ENCODE data around the gene PANX1.

- TF ChIP-seq CTCF (IDR thresholded peaks at IDR 0.05) (no peak), FOXJ3 (CRISPR knock-in tag; IDR thresholded peaks at IDR 0.05; ENCODE audit: borderline replicate concordance) (no peak), TEAD4 (CRISPR knock-in tag; IDR thresholded peaks at IDR 0.05) (no peak), USF2 (CRISPR knock-in tag; IDR thresholded peaks at IDR 0.05) (no peak), ZNF138 (CRISPR knock-in tag; conservative IDR thresholded peaks at IDR 0.05) (no peak), GTF2I (CRISPR knock-in tag; conservative IDR thresholded peaks at IDR 0.05) (no peak)
- TF ChIP-seq, protein P1, sequence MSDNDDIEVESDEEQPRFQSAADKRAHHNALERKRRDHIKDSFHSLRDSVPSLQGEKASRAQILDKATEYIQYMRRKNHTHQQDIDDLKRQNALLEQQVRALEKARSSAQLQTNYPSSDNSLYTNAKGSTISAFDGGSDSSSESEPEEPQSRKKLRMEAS (CRISPR knock-in tag; IDR thresholded peaks at IDR 0.05), result no peak
Measured at GRCh38 chr11:94218372-94218771, 89.7 kb downstream of the PANX1 start.

Measured in WTC11 (cell line).